ENCODE results near the gene TUBB. TPM values are rescaled to one million over a fixed set of nuclear protein-coding genes. Genes with fewer than 3 reads are reported as not detected.

Gene TUBB
- total RNA-seq, 1 donor from 2014 or later: 725 TPM

DNA sequence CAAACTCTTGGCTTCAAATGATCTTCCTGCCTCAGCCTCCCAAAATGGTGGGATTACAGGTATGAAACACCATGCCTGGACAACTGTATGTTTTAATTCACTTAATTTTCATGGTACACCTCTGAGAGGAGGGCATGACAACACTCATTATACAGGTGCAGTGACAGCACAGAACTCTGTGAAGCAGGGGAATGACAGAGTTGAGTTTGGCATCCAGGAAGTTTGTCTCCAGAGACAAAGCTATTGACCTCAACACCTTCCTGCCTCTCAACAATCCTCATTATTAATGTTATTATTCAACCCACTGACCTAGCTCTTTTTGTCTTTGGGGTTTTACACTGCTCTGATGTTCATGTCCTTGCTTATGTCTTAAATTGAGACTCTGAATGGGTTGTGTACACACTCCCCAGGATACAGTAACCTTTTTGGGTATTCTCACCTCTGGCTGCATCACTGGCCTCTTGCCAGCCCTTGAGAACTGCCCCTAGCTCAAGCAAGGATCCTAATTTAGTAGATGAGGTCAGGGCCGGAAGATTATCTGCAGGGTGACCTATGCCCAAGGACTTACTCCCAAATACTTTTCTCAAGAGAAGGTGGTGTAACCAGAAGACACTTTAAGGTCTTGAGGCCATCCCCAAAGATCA, 37.2 kb downstream of the TUBB start:
- no peaks in the 10 kb centered on the region for H3K27me3 Mint-ChIP-seq (ENCODE audit: unreplicated experiment)

DNA sequence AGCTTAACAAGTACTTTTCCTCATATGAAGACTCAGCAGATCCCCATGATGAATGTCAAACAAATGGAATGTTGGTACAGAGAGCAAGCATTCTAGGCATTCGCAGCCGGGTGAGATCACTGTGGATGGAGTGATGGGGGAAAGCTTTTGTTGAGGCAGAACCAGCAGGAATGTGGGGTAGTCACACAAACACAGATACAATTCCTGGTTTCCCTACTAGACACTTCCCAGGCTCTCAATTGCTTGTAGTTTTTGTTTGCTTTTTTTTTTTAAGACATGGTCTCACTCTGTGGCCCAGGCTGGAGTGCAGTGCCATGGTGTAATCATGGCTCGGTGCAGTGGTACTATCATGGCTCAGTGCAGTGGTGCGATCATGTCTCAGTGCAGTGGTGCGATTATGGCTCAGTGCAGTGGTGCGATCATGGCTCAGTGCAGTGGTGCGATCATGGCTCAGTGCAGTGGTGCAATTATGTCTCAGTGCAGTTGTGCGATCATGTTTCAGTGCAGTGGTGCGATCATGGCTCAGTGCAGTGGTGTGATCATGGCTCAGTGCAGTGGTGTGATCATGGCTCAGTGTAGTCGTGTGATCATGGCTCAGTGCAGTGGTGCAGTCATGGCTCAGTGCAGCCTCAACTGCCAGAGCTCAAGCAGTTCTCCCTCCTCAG, 39.6 kb downstream of the TUBB start:
- Mint-ChIP-seq H3K36me3 (ENCODE audit: unreplicated experiment) (no peaks in the 10 kb centered on the region), H3K4me1 (ENCODE audit: unreplicated experiment) (peaks cover 75% of the 10 kb centered on the region), H3K9me3 (ENCODE audit: unreplicated experiment) (no peaks in the 10 kb centered on the region), H3K27ac (ENCODE audit: unreplicated experiment) (peak overlapping the region; percentile 92), H3K27me3 (ENCODE audit: unreplicated experiment) (no peaks in the 10 kb centered on the region), H3K4me3 (ENCODE audit: unreplicated experiment) (no peak overlapping the region)
- DNase-seq (ENCODE audit: extremely low spot score, unreplicated experiment): no peak
- TF ChIP-seq CTCF (IDR thresholded peaks at IDR 0.05): no peak

More for the DNA sequence above, 37.2 kb downstream of the TUBB start:
- no peak for TF ChIP-seq CTCF (IDR thresholded peaks at IDR 0.05)
- H3K36me3 Mint-ChIP-seq (ENCODE audit: unreplicated experiment): no peaks in the 10 kb centered on the region
- no peak for DNase-seq (ENCODE audit: extremely low spot score, unreplicated experiment)
- no peaks in the 10 kb centered on the region for H3K9me3 Mint-ChIP-seq (ENCODE audit: unreplicated experiment)
- H3K4me3 Mint-ChIP-seq (ENCODE audit: unreplicated experiment): no peak overlapping the region
- H3K27ac Mint-ChIP-seq (ENCODE audit: unreplicated experiment): peak overlapping the region; percentile 77
- peaks cover 78% of the 10 kb centered on the region for H3K4me1 Mint-ChIP-seq (ENCODE audit: unreplicated experiment)

DNA sequence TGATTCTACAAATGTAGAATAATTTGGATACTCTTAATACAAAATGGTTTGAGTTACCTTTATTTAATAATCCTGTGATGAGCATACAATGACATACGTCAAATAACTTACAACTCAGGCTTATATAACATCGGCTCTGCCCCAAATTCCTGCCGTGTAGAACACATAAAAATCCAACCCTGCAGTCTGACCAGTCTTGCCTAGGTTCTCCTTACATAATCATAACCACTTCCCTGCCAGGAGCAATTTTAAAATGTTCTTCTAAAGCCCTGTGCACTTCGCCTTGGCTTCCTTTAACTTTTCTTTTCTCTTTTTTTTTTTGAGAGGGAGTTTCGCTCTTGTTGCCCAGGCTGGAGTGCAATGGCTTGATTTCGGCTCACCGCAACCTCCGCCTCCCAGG, 40.4 kb downstream of the TUBB start:
- no peaks in the 10 kb centered on the region for H3K9me3 Mint-ChIP-seq (ENCODE audit: unreplicated experiment)
- H3K36me3 Mint-ChIP-seq (ENCODE audit: unreplicated experiment): no peaks in the 10 kb centered on the region
- no peaks in the 10 kb centered on the region for H3K27me3 Mint-ChIP-seq (ENCODE audit: unreplicated experiment)
- H3K4me3 Mint-ChIP-seq (ENCODE audit: unreplicated experiment): no peak overlapping the region
- peak overlapping the region; percentile 92 for H3K27ac Mint-ChIP-seq (ENCODE audit: unreplicated experiment)
- no peak for DNase-seq (ENCODE audit: extremely low spot score, unreplicated experiment)
- TF ChIP-seq CTCF (IDR thresholded peaks at IDR 0.05): no peak
- peaks cover 76% of the 10 kb centered on the region for H3K4me1 Mint-ChIP-seq (ENCODE audit: unreplicated experiment)

GRCh38 chr6:30761791-30762429, 41.8 kb downstream of the TUBB start:
- Mint-ChIP-seq H3K9me3 (ENCODE audit: unreplicated experiment) (no peaks in the 10 kb centered on the region), H3K4me3 (ENCODE audit: unreplicated experiment) (no peak overlapping the region), H3K27ac (ENCODE audit: unreplicated experiment) (no peak overlapping the region), H3K27me3 (ENCODE audit: unreplicated experiment) (no peaks in the 10 kb centered on the region), H3K36me3 (ENCODE audit: unreplicated experiment) (no peaks in the 10 kb centered on the region), H3K4me1 (ENCODE audit: unreplicated experiment) (peaks cover 77% of the 10 kb centered on the region)
- TF ChIP-seq CTCF (IDR thresholded peaks at IDR 0.05): no peak
- no peak for DNase-seq (ENCODE audit: extremely low spot score, unreplicated experiment)

DNA sequence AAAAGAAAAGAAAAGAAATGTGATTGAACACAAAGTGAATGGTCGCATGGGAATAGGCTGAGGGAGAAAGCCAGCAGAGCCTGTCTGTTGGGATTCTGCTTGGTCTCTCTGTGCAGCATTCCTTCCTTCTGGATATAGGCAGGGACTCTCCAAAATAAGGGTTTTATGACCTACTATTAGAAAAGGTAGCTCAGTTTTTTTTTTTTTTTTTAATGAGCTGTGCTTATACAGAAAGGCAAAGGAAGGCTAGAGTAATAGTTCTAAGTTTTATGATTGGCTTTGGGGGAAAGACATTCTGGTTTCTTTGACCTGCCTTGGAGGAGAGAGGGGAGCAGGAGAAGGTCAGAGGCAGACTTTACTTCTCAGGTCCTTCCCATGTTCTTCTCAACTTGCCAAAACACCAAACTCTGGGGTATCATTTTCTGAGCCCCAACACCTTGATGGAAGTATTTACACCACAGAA, 43.0 kb downstream of the TUBB start:
- no peak for DNase-seq (ENCODE audit: extremely low spot score, unreplicated experiment)
- H3K36me3 Mint-ChIP-seq (ENCODE audit: unreplicated experiment): no peaks in the 10 kb centered on the region
- no peaks in the 10 kb centered on the region for H3K9me3 Mint-ChIP-seq (ENCODE audit: unreplicated experiment)
- H3K4me1 Mint-ChIP-seq (ENCODE audit: unreplicated experiment): peaks cover 75% of the 10 kb centered on the region
- TF ChIP-seq CTCF (IDR thresholded peaks at IDR 0.05): no peak
- H3K27me3 Mint-ChIP-seq (ENCODE audit: unreplicated experiment): no peaks in the 10 kb centered on the region
- no peak overlapping the region for H3K4me3 Mint-ChIP-seq (ENCODE audit: unreplicated experiment)
- H3K27ac Mint-ChIP-seq (ENCODE audit: unreplicated experiment): peak overlapping the region; percentile 87
